ENCODE data around the gene NID1.

DNA sequence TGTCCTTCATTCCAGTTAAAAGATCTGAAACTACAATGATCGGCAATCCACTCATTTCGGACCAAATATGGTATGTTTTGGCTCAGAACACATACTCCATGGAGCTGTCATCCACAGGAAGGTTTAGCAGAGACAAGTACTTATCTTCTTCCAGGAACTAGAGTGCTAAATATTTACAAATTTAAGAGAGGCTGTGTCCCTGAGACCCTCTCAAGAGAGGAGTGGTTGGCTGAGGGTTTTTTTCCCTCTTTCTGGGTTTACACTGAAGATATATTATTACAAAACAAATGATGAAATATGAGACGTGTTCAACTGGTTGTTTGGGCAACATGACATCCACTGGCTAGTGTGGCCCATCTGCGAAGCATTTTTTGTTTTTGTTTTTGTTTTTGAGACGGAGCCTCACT is 25.9 kb upstream of the NID1 start:
- TF ChIP-seq, protein P1, sequence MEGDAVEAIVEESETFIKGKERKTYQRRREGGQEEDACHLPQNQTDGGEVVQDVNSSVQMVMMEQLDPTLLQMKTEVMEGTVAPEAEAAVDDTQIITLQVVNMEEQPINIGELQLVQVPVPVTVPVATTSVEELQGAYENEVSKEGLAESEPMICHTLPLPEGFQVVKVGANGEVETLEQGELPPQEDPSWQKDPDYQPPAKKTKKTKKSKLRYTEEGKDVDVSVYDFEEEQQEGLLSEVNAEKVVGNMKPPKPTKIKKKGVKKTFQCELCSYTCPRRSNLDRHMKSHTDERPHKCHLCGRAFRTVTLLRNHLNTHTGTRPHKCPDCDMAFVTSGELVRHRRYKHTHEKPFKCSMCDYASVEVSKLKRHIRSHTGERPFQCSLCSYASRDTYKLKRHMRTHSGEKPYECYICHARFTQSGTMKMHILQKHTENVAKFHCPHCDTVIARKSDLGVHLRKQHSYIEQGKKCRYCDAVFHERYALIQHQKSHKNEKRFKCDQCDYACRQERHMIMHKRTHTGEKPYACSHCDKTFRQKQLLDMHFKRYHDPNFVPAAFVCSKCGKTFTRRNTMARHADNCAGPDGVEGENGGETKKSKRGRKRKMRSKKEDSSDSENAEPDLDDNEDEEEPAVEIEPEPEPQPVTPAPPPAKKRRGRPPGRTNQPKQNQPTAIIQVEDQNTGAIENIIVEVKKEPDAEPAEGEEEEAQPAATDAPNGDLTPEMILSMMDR (conservative IDR thresholded peaks at IDR 0.05) = no peak
- TF ChIP-seq ZFX (IDR thresholded peaks at IDR 0.05) = no peak

All from C4-2B (cell line).